HG02973 (cell line): Measurements from ENCODE around the gene TMEM30B.

Experiments used
- ATAC-seq: cut with Tn5 transposase; IDR thresholded peaks from one replicate; pipeline ENCODE4 v1.9.1; 2021; ENCODE audit warnings: moderate library complexity; ENCODE audit not compliant: unreplicated experiment

The TMEM30B gene

DNA sequence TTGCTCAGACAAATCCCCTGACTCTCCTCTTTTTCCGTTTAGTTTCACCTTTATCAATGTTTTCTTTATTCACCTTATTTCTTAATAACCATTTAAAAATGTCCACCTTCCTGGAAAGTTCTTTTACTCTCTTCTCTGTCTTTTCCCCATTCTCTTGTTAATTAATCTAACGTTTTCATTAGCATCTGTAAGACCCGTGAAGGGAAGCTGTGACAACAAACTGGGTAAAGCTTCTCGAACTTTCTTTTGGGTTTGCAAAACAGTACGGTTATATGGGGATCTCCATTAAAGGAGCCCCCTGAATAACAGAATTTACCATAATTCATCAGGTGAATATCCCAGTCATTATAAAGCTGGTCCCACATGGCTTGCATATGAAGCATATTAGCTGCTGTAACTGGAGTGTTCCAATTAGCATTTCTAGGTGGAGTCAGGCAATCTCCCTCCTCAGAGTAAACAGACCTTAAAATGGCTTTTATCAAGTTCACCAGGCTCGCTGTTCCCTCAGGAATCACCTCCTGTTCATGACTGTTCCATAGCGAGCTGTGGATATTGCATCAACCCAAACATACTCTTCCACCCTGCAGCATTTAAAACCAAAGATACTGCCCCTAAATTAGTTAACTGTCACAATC lies 42.4 kb downstream of the TMEM30B start:
- ATAC-seq: no peak

- ATAC-seq: no peak
These were observed 46.8 kb downstream of the TMEM30B start for GRCh38 chr14:61234215-61234916.

DNA sequence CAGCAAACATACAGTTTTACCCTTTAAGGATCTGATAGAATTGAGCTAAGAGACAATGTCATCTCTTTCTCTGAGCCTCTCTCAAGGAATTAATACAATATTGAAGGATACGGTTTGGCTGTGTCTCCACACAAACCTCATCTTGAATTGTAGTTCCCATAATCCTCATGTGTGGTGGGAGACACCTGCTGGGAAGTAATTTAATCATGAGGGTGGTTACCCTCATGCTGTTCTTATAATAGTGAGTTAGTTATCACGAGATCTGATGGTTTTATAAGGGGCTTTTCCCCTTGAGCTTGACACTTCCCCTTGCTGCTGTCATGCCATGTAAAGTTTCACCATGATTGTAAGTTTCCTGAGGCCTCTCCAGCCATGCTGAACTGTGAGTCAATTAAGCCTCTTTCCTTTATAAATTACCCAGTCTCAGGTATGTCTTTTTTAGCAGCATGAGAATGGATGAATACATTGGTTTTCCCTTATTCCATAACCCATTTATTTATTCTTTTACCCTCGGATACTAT lies 47.6 kb downstream of the TMEM30B start:
- no peak for ATAC-seq

- no peak for ATAC-seq
These were observed 49.3 kb downstream of the TMEM30B start for GRCh38 chr14:61231810-61232209.

- no peak for ATAC-seq
These were observed 51.2 kb downstream of the TMEM30B start for GRCh38 chr14:61229981-61230380.

DNA sequence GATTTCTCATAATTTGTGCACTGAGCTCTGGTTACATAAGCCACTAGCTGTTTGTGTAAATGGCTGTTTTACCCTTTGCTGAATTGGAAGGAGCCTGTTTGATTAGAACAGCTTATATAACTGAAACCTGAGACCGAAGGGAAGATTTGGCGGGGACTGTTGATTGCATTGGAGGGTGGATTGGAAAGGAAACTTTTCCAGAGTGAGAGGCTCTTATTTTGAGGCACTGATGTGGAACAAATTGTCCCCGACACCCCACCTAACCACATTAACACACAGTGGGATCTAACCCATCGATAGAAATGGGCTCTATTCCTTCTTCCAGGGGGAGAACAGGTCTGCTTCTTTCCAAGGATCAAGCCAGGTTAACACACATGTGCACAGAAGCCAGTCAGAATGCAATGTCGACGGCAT lies 51.7 kb downstream of the TMEM30B start:
- no peak for ATAC-seq

- no peak for ATAC-seq
These were observed 53.1 kb downstream of the TMEM30B start for GRCh38 chr14:61227884-61228591.
